GM23338 (cell line): ENCODE measurements around the gene SMIM45.

Experiments
- CREB1 ChIP-seq: fragments of 250-450 bp; sonication (Bioruptor Pico); IDR thresholded peaks from 2 replicates; pipeline ENCODE4 v1.5.0; 2020; ENCODE audit warnings: low read depth, mild to moderate bottlenecking, moderate library complexity
- EZH2 ChIP-seq: fragments of 200-600 bp; sonication (generic); IDR thresholded peaks from one replicate; pipeline ENCODE4 v1.8.0; 2017; ENCODE audit warnings: antibody characterized with exemption, mild to moderate bottlenecking, low read depth; ENCODE audit not compliant: unreplicated experiment
- EZH2phosphoT487 ChIP-seq: fragments of 200-600 bp; sonication (generic); IDR thresholded peaks from one replicate; pipeline ENCODE4 v1.8.1; 2018; ENCODE audit warnings: antibody characterized with exemption; ENCODE audit not compliant: unreplicated experiment
- POLR2AphosphoS5 ChIP-seq: IDR thresholded peaks from 2 replicates; pipeline ENCODE4 v1.6.1; 2016; ENCODE audit warnings: antibody characterized with exemption, low read depth
- TF ChIP-seq, protein P1 (sequence below), 2 experiments: fragments of 200-600 bp in 1 of 2; sonication (generic) in 1 of 2; conservative IDR thresholded peaks; 2 replicates each; pipeline versions ENCODE4 v1.5.1 to v1.6.1; 2016 to 2017; ENCODE audit warnings: antibody characterized with exemption in 2 of 2, low read depth in 2 of 2, mild to moderate bottlenecking in 2 of 2, moderate library complexity in 1 of 2
- TF ChIP-seq, protein P2 (sequence below): IDR thresholded peaks from 2 replicates; pipeline ENCODE4 v1.6.1; 2016; ENCODE audit warnings: antibody characterized with exemption

DNA sequence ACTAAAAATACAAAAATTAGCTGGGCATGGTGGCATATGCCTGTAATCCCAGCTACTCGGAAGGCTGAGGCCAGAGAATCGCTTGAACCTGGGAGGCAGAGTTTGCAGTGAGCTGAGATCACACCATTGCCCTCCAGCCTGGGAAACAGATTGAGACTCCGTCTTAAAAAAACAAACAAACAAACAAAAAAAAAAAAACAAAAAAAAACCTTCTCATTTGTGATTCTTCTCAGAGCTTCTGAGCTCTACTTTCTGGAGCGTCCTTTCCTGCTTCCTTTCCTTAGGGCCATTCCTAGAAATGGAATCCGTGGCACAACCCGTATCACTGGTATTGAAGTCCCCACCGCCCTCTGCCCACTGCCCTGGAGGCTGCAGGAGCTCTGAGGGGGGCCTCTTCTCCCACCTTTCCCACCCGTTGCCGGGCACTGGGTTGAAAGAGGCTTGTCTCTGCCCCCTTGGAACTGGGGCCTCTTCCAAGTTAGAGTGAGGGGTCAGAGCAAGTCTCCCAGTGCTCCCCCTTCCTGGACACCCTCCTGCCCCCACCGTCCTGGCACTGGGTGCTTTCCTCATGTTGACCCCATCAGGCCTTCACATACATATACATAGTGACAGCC lies 35.1 kb upstream of the SMIM45 start:
- TF ChIP-seq, protein P1, sequence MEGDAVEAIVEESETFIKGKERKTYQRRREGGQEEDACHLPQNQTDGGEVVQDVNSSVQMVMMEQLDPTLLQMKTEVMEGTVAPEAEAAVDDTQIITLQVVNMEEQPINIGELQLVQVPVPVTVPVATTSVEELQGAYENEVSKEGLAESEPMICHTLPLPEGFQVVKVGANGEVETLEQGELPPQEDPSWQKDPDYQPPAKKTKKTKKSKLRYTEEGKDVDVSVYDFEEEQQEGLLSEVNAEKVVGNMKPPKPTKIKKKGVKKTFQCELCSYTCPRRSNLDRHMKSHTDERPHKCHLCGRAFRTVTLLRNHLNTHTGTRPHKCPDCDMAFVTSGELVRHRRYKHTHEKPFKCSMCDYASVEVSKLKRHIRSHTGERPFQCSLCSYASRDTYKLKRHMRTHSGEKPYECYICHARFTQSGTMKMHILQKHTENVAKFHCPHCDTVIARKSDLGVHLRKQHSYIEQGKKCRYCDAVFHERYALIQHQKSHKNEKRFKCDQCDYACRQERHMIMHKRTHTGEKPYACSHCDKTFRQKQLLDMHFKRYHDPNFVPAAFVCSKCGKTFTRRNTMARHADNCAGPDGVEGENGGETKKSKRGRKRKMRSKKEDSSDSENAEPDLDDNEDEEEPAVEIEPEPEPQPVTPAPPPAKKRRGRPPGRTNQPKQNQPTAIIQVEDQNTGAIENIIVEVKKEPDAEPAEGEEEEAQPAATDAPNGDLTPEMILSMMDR (conservative IDR thresholded peaks at IDR 0.05; ENCODE audit: low read depth in 2 of 2): no peak
- TF ChIP-seq EZH2: no peak
- TF ChIP-seq CREB1: no peak
- no peak for TF ChIP-seq POLR2AphosphoS5
- TF ChIP-seq, protein P2, sequence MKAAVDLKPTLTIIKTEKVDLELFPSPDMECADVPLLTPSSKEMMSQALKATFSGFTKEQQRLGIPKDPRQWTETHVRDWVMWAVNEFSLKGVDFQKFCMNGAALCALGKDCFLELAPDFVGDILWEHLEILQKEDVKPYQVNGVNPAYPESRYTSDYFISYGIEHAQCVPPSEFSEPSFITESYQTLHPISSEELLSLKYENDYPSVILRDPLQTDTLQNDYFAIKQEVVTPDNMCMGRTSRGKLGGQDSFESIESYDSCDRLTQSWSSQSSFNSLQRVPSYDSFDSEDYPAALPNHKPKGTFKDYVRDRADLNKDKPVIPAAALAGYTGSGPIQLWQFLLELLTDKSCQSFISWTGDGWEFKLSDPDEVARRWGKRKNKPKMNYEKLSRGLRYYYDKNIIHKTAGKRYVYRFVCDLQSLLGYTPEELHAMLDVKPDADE: no peak
- TF ChIP-seq EZH2phosphoT487: no peak
